ENCODE measurements around the gene NSF. TPM values are rescaled to one million over a fixed set of nuclear protein-coding genes. Genes with fewer than 3 reads are reported as not detected.
A peak's percentile ranks its signal among the peaks of the same experiment; 100 is the strongest.
"Not testable (repeated sequence)": the region's sequence is repeated elsewhere in the genome, so short reads cannot be mapped to it uniquely, and the experiment has no call there.

The NSF gene
- total RNA-seq, 2 experiments from 2014 or later: 23.8 to 24.3 TPM

DNA sequence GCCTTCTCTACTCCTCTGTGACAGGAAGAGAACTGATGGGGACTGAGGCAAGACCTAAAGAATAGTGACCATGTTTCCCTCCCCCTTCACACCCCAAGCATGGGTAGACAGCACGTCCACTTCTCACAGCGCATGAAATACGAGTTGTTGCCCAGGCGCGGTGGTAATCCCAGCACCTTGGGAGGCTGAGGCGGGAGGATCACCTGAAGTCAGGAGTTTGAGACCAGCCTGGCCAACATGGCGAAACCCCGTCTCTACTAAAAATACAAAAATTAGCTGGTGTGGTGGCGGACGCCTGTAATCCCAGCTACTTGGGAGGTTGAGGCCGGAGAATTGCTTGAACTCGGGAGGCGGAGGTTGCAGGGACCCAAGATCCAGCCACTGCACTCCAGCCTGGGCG, 178.4 kb downstream of the NSF start:
- H3K36me3 Mint-ChIP-seq (ENCODE audit: low read depth); H3K27ac Mint-ChIP-seq; intact Hi-C loops (cut with micrococcal nuclease); H3K4me3 Mint-ChIP-seq; H3K9me3 Mint-ChIP-seq; DNase-seq; CTCF ChIA-PET: not testable (repeated sequence)
- H3K27me3 Mint-ChIP-seq (ENCODE audit: low read depth): peaks cover 27% of the 10 kb centered on the region
- peaks cover 12% of the 10 kb centered on the region for H3K4me1 Mint-ChIP-seq (ENCODE audit: low read depth)

DNA sequence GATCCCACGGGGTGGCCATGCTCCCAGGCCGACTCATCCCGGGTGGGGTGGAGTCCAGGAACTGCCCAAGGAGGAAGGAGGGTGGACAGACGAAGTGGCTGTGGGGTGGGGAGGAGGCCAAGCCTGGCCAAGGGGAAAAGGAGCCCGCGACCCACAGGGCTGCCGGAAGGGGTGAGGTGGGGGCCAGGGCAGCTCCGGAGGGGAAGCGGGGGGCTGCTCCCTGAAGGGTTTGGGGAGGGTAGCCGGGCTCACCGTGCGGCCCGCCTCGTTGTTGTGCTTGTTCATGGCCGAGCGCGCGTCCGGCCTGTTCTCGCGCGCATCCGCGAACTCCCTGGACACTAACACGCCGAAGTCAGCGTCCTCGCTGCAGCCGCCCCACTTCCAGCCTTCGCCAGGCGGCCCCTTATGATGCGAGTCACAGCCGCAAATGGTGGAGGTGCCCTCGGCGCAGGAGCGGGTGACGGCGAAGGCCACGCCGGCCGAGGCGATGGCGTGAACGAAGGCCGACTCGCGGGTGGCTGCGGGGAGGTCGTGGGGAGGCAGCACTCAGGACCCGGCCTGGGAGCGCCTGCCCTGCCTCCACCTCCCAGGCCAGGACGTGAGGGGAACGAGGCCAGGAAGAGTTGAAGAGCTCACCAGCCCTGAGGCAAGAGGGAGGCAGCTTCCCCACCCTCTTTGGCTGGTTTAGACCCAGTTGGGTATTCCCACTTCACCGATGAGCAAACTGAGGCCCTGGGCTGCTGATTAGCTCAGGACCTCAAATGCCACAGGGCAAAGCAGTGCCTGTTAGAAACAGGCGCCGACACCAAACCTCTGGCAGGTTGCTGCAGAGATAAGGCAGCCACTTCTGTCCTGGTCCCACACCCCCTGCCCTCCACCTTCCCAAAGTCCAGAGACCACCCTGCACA, 179.3 kb downstream of the NSF start:
- H3K27me3 Mint-ChIP-seq (ENCODE audit: low read depth): peaks cover 31% of the 10 kb centered on the region
- H3K9me3 Mint-ChIP-seq: no peaks in the 10 kb centered on the region
- H3K4me1 Mint-ChIP-seq (ENCODE audit: low read depth): peaks cover 12% of the 10 kb centered on the region
- peak; percentile 18 for DNase-seq
- H3K4me3 Mint-ChIP-seq: no peak overlapping the region
- CTCF ChIA-PET: interaction anchor here (0.7 kb wide), 1 partner anchor 13 kb away, joined by 3 read pairs; no protein-coding TSS in a partner anchor
- H3K27ac Mint-ChIP-seq: no peak overlapping the region
- intact Hi-C loops (cut with micrococcal nuclease): no loop called here
- H3K36me3 Mint-ChIP-seq (ENCODE audit: low read depth): no peaks in the 10 kb centered on the region

DNA sequence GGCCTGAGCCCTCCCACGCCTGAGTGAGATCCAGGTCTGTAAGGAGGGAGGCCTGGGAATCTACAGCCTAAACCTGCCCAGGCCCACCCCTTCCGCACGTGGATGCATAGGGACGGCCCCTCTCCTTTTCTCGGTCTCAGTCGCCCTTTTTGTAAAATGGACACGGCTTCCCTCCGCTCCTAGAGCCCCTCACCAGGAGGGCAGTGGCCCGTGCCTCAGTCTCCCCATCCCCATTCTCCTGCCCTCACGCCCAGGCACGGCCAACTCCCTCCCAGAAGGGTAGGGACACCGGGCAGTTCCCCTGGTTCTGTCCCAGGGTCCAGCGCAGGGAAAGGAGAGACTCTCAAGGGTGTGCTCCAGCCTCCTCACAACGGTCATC, 180.0 kb downstream of the NSF start:
- CTCF ChIA-PET: interaction anchor here (0.7 kb wide), 1 partner anchor 13 kb away, joined by 3 read pairs; no protein-coding TSS in a partner anchor
- H3K4me3 Mint-ChIP-seq: peak overlapping the region; percentile 53
- no peaks in the 10 kb centered on the region for H3K36me3 Mint-ChIP-seq (ENCODE audit: low read depth)
- DNase-seq: no peak
- H3K27ac Mint-ChIP-seq: no peak overlapping the region
- intact Hi-C loops (cut with micrococcal nuclease): no loop called here
- no peaks in the 10 kb centered on the region for H3K9me3 Mint-ChIP-seq
- H3K27me3 Mint-ChIP-seq (ENCODE audit: low read depth): peaks cover 31% of the 10 kb centered on the region
- peaks cover 12% of the 10 kb centered on the region for H3K4me1 Mint-ChIP-seq (ENCODE audit: low read depth)

DNA sequence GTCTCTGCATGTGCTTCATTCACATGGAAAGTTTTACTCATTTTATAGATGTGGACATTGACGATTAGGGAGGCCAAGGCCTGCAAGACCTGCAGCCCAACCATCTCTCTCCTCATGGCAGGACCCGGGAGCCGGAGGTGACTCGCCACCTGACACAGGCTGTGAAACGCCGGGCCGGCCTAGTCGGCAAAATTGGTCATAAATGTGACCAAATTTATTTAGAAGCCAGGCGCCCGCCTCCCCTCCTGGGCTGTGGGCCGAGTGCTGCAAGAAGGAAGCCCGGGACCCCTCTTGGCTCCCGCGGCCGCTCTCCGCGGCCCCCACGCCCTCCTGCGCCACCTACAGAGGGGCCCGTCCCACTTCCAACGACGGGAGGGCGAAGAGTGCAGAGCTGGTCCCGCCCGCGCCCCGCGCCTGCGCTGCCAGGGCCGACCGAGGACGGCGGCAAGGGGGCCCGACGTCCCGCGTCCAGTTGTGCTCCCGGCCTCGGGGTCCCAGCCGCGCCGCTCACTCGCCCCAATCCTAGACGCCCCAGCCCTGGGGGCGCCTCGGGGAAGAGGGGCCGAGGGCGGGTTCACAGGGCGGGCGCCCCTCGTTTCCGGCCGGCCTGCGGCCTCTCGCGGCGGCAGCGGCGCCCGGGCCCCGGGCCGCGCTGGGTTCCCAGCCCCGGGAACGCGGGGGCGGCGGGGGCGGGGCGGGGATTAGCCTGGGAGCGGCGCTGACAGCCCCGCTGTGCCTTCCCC, 180.5 kb downstream of the NSF start:
- CTCF ChIA-PET: interaction anchor here (0.6 kb wide), 1 partner anchor 10 kb away, joined by 3 read pairs; no protein-coding TSS in a partner anchor
- H3K9me3 Mint-ChIP-seq: no peaks in the 10 kb centered on the region
- peaks cover 12% of the 10 kb centered on the region for H3K4me1 Mint-ChIP-seq (ENCODE audit: low read depth)
- peaks cover 31% of the 10 kb centered on the region for H3K27me3 Mint-ChIP-seq (ENCODE audit: low read depth)
- H3K4me3 Mint-ChIP-seq: peak overlapping the region; percentile 53
- peak; percentile 28 for DNase-seq
- H3K36me3 Mint-ChIP-seq (ENCODE audit: low read depth): no peaks in the 10 kb centered on the region
- intact Hi-C loops (cut with micrococcal nuclease): no loop called here
- no peak overlapping the region for H3K27ac Mint-ChIP-seq

- peak; percentile 28 for DNase-seq
- intact Hi-C loops (cut with micrococcal nuclease): loop anchor here (2.0 kb wide), 1 partner anchor 57 kb away; no protein-coding TSS in a partner anchor
These were observed 181.3 kb downstream of the NSF start for GRCh38 chr17:46771561-46772474.

DNA sequence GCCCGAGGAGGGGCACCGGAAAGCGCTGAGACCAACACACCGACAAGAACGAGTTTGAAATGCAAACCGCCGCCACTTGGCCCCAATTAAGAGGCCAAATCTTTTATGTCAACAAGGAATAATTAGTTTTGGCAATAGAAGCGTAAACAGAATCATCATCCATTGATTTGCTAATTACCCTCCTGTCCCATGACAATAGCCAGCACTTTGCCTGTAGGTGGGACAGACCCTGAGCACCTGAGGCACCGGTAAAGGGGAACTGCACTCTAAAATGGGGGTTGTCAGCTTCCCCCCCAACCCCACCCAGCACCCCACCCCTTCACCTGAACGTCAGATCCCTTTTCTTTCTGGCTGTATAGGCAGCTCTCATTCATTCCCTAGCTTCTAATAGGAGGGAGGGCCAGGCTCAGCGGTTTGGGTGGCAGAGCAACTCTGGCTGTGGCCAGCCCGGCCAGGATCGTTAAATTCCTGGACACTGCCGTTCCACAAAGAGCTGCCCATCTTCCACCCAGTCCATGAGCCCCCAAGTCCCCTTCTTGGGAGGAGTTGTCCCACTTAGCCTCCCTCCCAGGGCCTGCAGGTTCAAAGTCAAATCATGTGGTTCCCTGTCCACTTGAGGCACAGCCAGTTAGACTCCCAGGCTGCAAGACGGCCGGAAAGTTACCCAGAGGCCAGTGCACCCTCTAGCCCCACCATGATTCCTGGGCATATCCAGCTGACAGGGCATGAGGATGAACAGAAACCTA, 182.2 kb downstream of the NSF start:
- CTCF ChIA-PET: no interaction called here
- no peak overlapping the region for H3K27ac Mint-ChIP-seq
- H3K4me1 Mint-ChIP-seq (ENCODE audit: low read depth): peaks cover 12% of the 10 kb centered on the region
- H3K9me3 Mint-ChIP-seq: no peaks in the 10 kb centered on the region
- no peaks in the 10 kb centered on the region for H3K36me3 Mint-ChIP-seq (ENCODE audit: low read depth)
- no peak for DNase-seq
- peaks cover 28% of the 10 kb centered on the region for H3K27me3 Mint-ChIP-seq (ENCODE audit: low read depth)
- H3K4me3 Mint-ChIP-seq: peak overlapping the region; percentile 69
- intact Hi-C loops (cut with micrococcal nuclease): loop anchor here (2.0 kb wide), 1 partner anchor 56 kb away; no protein-coding TSS in a partner anchor

More at GRCh38 chr17:46771561-46772474, 181.3 kb downstream of the NSF start:
- H3K36me3 Mint-ChIP-seq (ENCODE audit: low read depth): no peaks in the 10 kb centered on the region
- H3K9me3 Mint-ChIP-seq: no peaks in the 10 kb centered on the region
- peaks cover 12% of the 10 kb centered on the region for H3K4me1 Mint-ChIP-seq (ENCODE audit: low read depth)
- peak overlapping the region; percentile 69 for H3K4me3 Mint-ChIP-seq
- H3K27ac Mint-ChIP-seq: no peak overlapping the region
- H3K27me3 Mint-ChIP-seq (ENCODE audit: low read depth): peaks cover 31% of the 10 kb centered on the region
- CTCF ChIA-PET: interaction anchor here (0.6 kb wide), 1 partner anchor 9 kb away, joined by 3 read pairs; no protein-coding TSS in a partner anchor

DNA sequence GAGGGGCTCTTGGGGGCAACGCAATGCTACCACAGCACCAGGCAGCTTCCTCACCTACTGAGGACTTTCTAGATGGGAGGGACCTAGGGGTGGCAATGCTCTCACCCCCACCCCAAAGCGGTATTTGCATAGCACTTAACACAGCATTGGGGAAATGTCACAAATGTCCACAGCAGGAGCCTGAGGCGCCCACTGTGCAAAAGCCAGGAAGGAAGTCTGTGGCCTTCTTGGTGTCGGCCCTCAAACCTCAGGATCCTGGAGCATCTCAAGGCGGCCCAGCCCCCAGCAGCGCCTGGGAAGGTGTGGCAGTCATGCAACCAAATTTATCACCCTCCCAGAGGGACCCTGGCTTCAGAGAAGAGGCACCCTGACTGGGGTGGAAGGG, 182.7 kb downstream of the NSF start:
- no peak for DNase-seq
- Mint-ChIP-seq H3K27ac (no peak overlapping the region), H3K4me3 (peak overlapping the region; percentile 34), H3K9me3 (no peaks in the 10 kb centered on the region), H3K27me3 (ENCODE audit: low read depth) (peaks cover 28% of the 10 kb centered on the region), H3K36me3 (ENCODE audit: low read depth) (no peaks in the 10 kb centered on the region), H3K4me1 (ENCODE audit: low read depth) (peaks cover 12% of the 10 kb centered on the region)
- CTCF ChIA-PET: no interaction called here
- intact Hi-C loops (cut with micrococcal nuclease): loop anchor here (2.0 kb wide), 1 partner anchor 56 kb away; no protein-coding TSS in a partner anchor

GRCh38 chr17:46773676-46774075, 183.2 kb downstream of the NSF start:
- Mint-ChIP-seq H3K4me1 (ENCODE audit: low read depth) (peaks cover 12% of the 10 kb centered on the region), H3K36me3 (ENCODE audit: low read depth) (no peaks in the 10 kb centered on the region), H3K9me3 (no peaks in the 10 kb centered on the region), H3K4me3 (no peak overlapping the region), H3K27ac (no peak overlapping the region), H3K27me3 (ENCODE audit: low read depth) (peaks cover 28% of the 10 kb centered on the region)
- intact Hi-C loops (cut with micrococcal nuclease): loop anchor here (2.0 kb wide), 1 partner anchor 55 kb away; no protein-coding TSS in a partner anchor
- CTCF ChIA-PET: no interaction called here
- DNase-seq: no peak

DNA sequence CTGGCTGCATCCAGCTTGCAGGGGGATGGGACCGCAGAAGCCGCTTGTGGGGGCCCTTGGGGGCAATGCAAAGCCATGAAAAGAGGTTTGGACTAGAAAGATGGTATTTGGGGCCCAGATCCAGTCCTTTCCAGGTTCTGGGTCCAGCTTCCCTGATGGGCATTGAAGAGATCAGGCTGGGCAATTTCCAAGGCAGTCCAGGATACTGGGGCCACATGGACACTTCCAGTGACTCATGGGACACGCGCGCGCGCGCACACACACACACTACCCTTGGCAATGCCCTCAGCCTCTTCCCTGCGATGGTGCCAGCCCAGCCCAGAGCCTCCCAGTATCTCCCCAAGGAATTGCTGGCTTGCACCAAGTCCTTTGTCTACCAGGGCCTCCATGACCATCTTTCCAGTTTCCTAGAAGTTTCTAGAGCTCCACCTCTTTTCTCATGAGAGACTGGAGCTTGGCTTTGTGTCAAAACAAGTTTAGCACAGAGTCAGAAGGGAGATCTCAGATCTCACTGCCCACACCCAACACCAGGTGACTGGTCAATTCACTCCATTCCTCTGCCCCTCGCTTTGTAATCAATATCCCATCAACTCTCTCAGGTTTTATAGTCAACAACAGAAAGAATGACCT, 183.8 kb downstream of the NSF start:
- peaks cover 12% of the 10 kb centered on the region for H3K4me1 Mint-ChIP-seq (ENCODE audit: low read depth)
- no peak overlapping the region for H3K4me3 Mint-ChIP-seq
- CTCF ChIA-PET: interaction anchor here (1.2 kb wide), 1 partner anchor 67 kb away, joined by 3 read pairs; no protein-coding TSS in a partner anchor
- no peak for DNase-seq
- H3K27ac Mint-ChIP-seq: no peak overlapping the region
- H3K36me3 Mint-ChIP-seq (ENCODE audit: low read depth): no peaks in the 10 kb centered on the region
- intact Hi-C loops (cut with micrococcal nuclease): no loop called here
- H3K27me3 Mint-ChIP-seq (ENCODE audit: low read depth): peaks cover 28% of the 10 kb centered on the region
- no peaks in the 10 kb centered on the region for H3K9me3 Mint-ChIP-seq

DNA sequence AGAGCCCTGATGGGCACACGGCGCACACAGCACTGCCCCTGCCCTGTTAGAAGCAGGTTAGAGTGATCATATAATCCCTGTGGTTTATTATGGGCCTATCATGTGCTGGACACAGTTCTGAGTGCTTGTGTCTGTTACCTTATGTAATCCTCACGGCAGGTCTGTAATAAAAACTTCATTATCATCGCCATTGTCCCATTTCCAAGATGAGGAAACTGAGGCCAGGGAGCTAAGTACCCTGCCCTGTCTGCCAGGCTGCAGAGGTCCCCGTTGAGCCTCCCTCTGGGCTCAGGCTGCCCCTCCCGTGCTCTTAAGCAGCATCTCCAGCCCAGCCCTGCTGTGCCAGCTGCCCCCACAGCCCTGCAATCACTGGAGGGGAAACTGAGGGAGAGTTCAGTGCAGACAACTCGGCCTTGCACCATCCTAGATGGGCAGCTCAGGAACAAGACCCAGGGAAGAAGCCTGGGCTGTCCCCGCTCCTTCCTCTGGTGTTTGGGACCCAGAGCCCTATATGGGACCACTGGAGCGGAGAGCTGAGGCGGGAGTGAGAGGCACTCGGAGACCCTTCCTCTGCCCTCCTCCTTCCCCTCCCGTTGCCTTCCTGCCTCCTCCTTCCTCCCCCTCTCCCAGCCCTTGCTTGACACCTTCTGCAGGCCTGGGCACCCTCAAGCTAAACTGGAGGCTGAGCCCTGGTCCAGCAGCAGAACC, 186.0 kb downstream of the NSF start:
- H3K4me1 Mint-ChIP-seq (ENCODE audit: low read depth): peaks cover 4% of the 10 kb centered on the region
- peaks cover 16% of the 10 kb centered on the region for H3K27me3 Mint-ChIP-seq (ENCODE audit: low read depth)
- intact Hi-C loops (cut with micrococcal nuclease): no loop called here
- CTCF ChIA-PET: no interaction called here
- no peak overlapping the region for H3K4me3 Mint-ChIP-seq
- H3K36me3 Mint-ChIP-seq (ENCODE audit: low read depth): no peaks in the 10 kb centered on the region
- H3K9me3 Mint-ChIP-seq: no peaks in the 10 kb centered on the region
- no peak for DNase-seq
- no peak overlapping the region for H3K27ac Mint-ChIP-seq

Data from activated naive CD4-positive, alpha-beta T cell treated with anti-CD3 and anti-CD28 coated beads for 36 hours (primary cell).